K562 (cell line): Measurements from ENCODE around the gene CCNY. TPM values are rescaled to one million over a fixed set of nuclear protein-coding genes. Genes with fewer than 3 reads are reported as not detected.
A peak's percentile ranks its signal among the peaks of the same experiment; 100 is the strongest.

Source experiments
- AFF1 ChIP-seq, 2 experiments: fragments of 450-650 bp; IDR thresholded peaks; 2 replicates each; pipeline ENCODE4 v1.6.1; 2018; ENCODE audit warnings: mild to moderate bottlenecking in 2 of 2, low read depth in 1 of 2; ENCODE audit not compliant: partially characterized antibody in 2 of 2
- CAMTA2 ChIP-seq: fragments of 250-450 bp; sonication (Bioruptor Pico); conservative IDR thresholded peaks from 2 replicates; pipeline ENCODE4 v1.5.1; 2022
- CTCF ChIP-seq, 3 experiments: IDR thresholded peaks in 2 of 3; conservative IDR thresholded peaks in 1 of 3; 2 replicates each; pipeline ENCODE4 v1.5.1; 2011 to 2012; ENCODE audit warnings: low read length in 3 of 3, mild to moderate bottlenecking in 3 of 3, control low read depth in 2 of 3, improper control_type of control experiment in 1 of 3, inconsistent platforms in 1 of 3, low read depth in 1 of 3, mixed read lengths in 1 of 3, moderate library complexity in 1 of 3; ENCODE audit not compliant: insufficient read depth in 2 of 3
- FOXJ2 ChIP-seq: fragments of 200-800 bp; sonication (Bioruptor generic); IDR thresholded peaks from 2 replicates; pipeline ENCODE4 v1.6.1; 2016; ENCODE audit warnings: missing genetic modification characterization, missing compliant biosample characterization
- GATAD2B ChIP-seq: fragments of 450-650 bp; IDR thresholded peaks from 2 replicates; pipeline ENCODE4 v1.6.1; 2017; ENCODE audit warnings: mild to moderate bottlenecking, borderline replicate concordance
- HINFP ChIP-seq: fragments of 450-650 bp; conservative IDR thresholded peaks from 2 replicates; pipeline ENCODE4 v1.6.1; 2016; ENCODE audit warnings: missing genetic modification characterization, low read depth, mild to moderate bottlenecking, control low read depth, missing compliant biosample characterization
- HNRNPL ChIP-seq: fragments of 200-400 bp; formaldehyde crosslinking; IDR thresholded peaks from 2 replicates; pipeline ENCODE4 v1.6.1; 2017; ENCODE audit warnings: low read depth, mild to moderate bottlenecking, low read length
- KLF6 ChIP-seq: fragments of 250-450 bp; sonication (Bioruptor Pico); IDR thresholded peaks from 2 replicates; pipeline ENCODE4 v1.4.0; 2020; ENCODE audit warnings: mild to moderate bottlenecking, moderate library complexity, borderline replicate concordance
- MAFK ChIP-seq: IDR thresholded peaks from 2 replicates; pipeline ENCODE4 v1.6.1; 2011; ENCODE audit warnings: low read length, improper control_type of control experiment
- MYNN ChIP-seq, 2 experiments: sonication (generic); formaldehyde crosslinking in 1 of 2; IDR thresholded peaks; 2 replicates each; pipeline versions ENCODE4 v1.5.0 to v1.6.1; 2016 to 2020; ENCODE audit warnings: antibody characterized with exemption in 1 of 2, missing genetic modification reagents in 1 of 2
- NR3C1 ChIP-seq: sonication (generic); formaldehyde crosslinking; IDR thresholded peaks from 2 replicates; pipeline ENCODE4 v1.8.1; 2022; ENCODE audit warnings: missing genetic modification reagents
- RFX5 ChIP-seq: IDR thresholded peaks from 2 replicates; pipeline ENCODE4 v1.6.1; 2011; ENCODE audit warnings: low read depth, mild to moderate bottlenecking, improper control_type of control experiment, low read length
- ZBTB12 ChIP-seq: fragments of 250-450 bp; sonication (Bioruptor Pico); IDR thresholded peaks from 2 replicates; pipeline ENCODE4 v1.4.0; 2020
- ZNF239 ChIP-seq: fragments of 250-450 bp; sonication (Bioruptor Pico); IDR thresholded peaks from 2 replicates; pipeline ENCODE4 v1.4.0; 2020; ENCODE audit warnings: mild to moderate bottlenecking
- ZNF436 ChIP-seq: fragments of 250-450, 450-650 bp; sonication (Bioruptor Pico); formaldehyde crosslinking; IDR thresholded peaks from 2 replicates; pipeline ENCODE4 v1.7.0; 2020; ENCODE audit warnings: mild to moderate bottlenecking
- ZNF449 ChIP-seq: fragments of 250-450 bp; sonication (Bioruptor Pico); IDR thresholded peaks from 2 replicates; pipeline ENCODE4 v1.8.0; 2022; ENCODE audit warnings: moderate library complexity, mild to moderate bottlenecking, inconsistent platforms
- polyA plus RNA-seq, 8 experiments: library from polyadenylated mRNA; depleted of rRNA in 4 of 8; stranded (reverse) in 5 of 8; unstranded in 3 of 8; fragments of >200 nt; fragmentation: Nextera tagmentation in 2 of 8; fragmentation: Illumina TruSeq in 1 of 8; extraction: Ambion mirVana in 2 of 8; extraction: Trizol in 1 of 8; gene quantifications; 2 replicates each; pipeline versions ENCODE4 v1.2.1 to v1.2.3, GENCODE V29; 2011 to 2014; ENCODE audit warnings: inconsistent platforms in 1 of 8, missing spikeins in 1 of 8
- total RNA-seq, 7 experiments: library from RNA; depleted of rRNA in 6 of 7; stranded (reverse); fragments of >200 nt in 6 of 7; fragmentation: Illumina TruSeq in 2 of 7; extraction: Trizol in 2 of 7; gene quantifications; 2 replicates each; pipeline versions ENCODE4 v1.2.1 to v1.2.3, GENCODE V29; 2011 to 2021; ENCODE audit warnings: low replicate concordance in 1 of 7

CCNY gene
- total and polyA plus RNA-seq, 9 of the 15 experiments (the other 6 are each of a cell fraction or from before 2014, with no cell fraction given), result 8.4 to 109 (median 38.6) TPM

GRCh38 chr10:35413985-35414861 lies 77.9 kb downstream of the CCNY start (continued):
- TF ChIP-seq CTCF (IDR thresholded peaks at IDR 0.05 in 2 of 3, conservative IDR thresholded peaks at IDR 0.05 in 1 of 3; ENCODE audit: insufficient read depth in 2 of 3, low read depth in 1 of 3, low read length in 3 of 3), result no peak
- no peak for TF ChIP-seq HNRNPL
- no peak for TF ChIP-seq MAFK
- no peak for TF ChIP-seq RFX5
- 0 out of 2 replicates have a peak, but pooled peaks have one; percentile 3 for TF ChIP-seq HINFP (tag)
- no peak for TF ChIP-seq FOXJ2
- TF ChIP-seq MYNN (IDR thresholded peaks at IDR 0.05), result peak; percentile 68; the same call in 1 of the 2 replicates
- TF ChIP-seq MYNN (CRISPR knock-in tag; IDR thresholded peaks at IDR 0.05), result no peak
- no peak for TF ChIP-seq NR3C1
- TF ChIP-seq GATAD2B, result 0 out of 2 replicates have a peak, but pooled peaks have one; percentile 43
- TF ChIP-seq ZNF436 (CRISPR knock-in tag), result no peak
- no peak for TF ChIP-seq ZBTB12
- no peak for TF ChIP-seq ZNF239 (CRISPR knock-in tag)
- peak; percentile 35 to 67 for TF ChIP-seq AFF1 (IDR thresholded peaks at IDR 0.05; ENCODE audit: low read depth in 1 of 2, partially characterized antibody in 2 of 2)
- TF ChIP-seq CAMTA2 (CRISPR knock-in tag), result no peak
- TF ChIP-seq ZNF449, result no peak
- no peak for TF ChIP-seq KLF6
